Thoracic aorta (tissue), 2 donors: Measurements from ENCODE around the gene CHFR. TPM values are rescaled to one million over a fixed set of nuclear protein-coding genes. Genes with fewer than 3 reads are reported as not detected.
"Not testable (repeated sequence)": the region's sequence is repeated elsewhere in the genome, so short reads cannot be mapped to it uniquely, and the experiment has no call there.

Experiments
- ATAC-seq: fragments of 150-250 bp; one replicate; pipeline ENCODE4 v1.8.0; 2017; ENCODE audit warnings: low read depth; ENCODE audit not compliant: insufficient number of reproducible peaks, low FRiP score
- DNase-seq: peaks from one replicate; pipeline ENCODE4 v3.0.0-alpha.2; 2020; ENCODE audit warnings: low spot score
- H3K27ac ChIP-seq, 2 donors: fragments of 200-600 bp; sonication (generic); 1 replicate in 1 of 2; 2 replicates in 1 of 2; pipeline ENCODE4 v1.5.1; 2016; ENCODE audit warnings: mild to moderate bottlenecking in 2 of 2, moderate library complexity in 2 of 2
- H3K27me3 ChIP-seq: fragments of 200-600 bp; sonication (generic); replicated peaks from 2 replicates; pipeline ENCODE4 v1.6.0; 2016; ENCODE audit warnings: mild to moderate bottlenecking; ENCODE audit not compliant: insufficient read depth
- H3K36me3 ChIP-seq: fragments of 200-600 bp; sonication (generic); one replicate; pipeline ENCODE4 v1.5.1; 2016
- H3K4me1 ChIP-seq, 2 donors: fragments of 200-600 bp; sonication (generic); 1 replicate in 1 of 2; 2 replicates in 1 of 2; pipeline versions ENCODE4 v1.5.1 to v1.6.0; 2016; ENCODE audit warnings: low read depth in 2 of 2, mild to moderate bottlenecking in 1 of 2; ENCODE audit not compliant: control insufficient read depth in 1 of 2
- H3K4me3 ChIP-seq: fragments of 200-600 bp; sonication (generic); 2 replicates; pipeline ENCODE4 v1.5.1; 2016; ENCODE audit warnings: mild to moderate bottlenecking
- H3K9me3 ChIP-seq: fragments of 200-600 bp; sonication (generic); 2 replicates; pipeline ENCODE4 v1.5.1; 2016
- CTCF ChIP-seq: fragments of 200-600 bp; sonication (generic); IDR thresholded peaks from one replicate; pipeline ENCODE4 v1.5.1; 2019; ENCODE audit warnings: antibody characterized with exemption
- total RNA-seq, 2 donors: library from RNA; depleted of rRNA; stranded (reverse); fragments of >200 nt; gene quantifications; one replicate each; pipeline versions ENCODE4 v1.1.0 to v1.2.3, GENCODE V29; 2016

Gene CHFR
- total RNA-seq, 2 donors from 2014 or later: 72.3 to 75.6 TPM

GRCh38 chr12:132866251-132866828 is 21.1 kb downstream of the CHFR start:
- Histone ChIP-seq H3K4me3 (no peak overlapping the region), H3K36me3 (peaks cover 42% of the 10 kb centered on the region), H3K4me1 (no peaks in the 10 kb centered on the region), H3K9me3 (no peaks in the 10 kb centered on the region), H3K27me3 (no peaks in the 10 kb centered on the region), H3K27ac (no peak overlapping the region)
- ATAC-seq (no peak), DNase-seq (no peak)
- no peak for TF ChIP-seq CTCF

- Histone ChIP-seq H3K9me3 (no peaks in the 10 kb centered on the region), H3K27ac (no peak overlapping the region), H3K4me3 (no peak overlapping the region), H3K27me3 (no peaks in the 10 kb centered on the region), H3K36me3 (peaks cover 45% of the 10 kb centered on the region), H3K4me1 (no peaks in the 10 kb centered on the region)
- TF ChIP-seq CTCF: no peak
- ATAC-seq (no peak), DNase-seq (no peak)
These were observed 25.8 kb downstream of the CHFR start for GRCh38 chr12:132861558-132861957.

GRCh38 chr12:132858718-132859266 is 28.6 kb downstream of the CHFR start:
- Histone ChIP-seq H3K36me3 (peaks cover 68% of the 10 kb centered on the region), H3K27me3 (no peaks in the 10 kb centered on the region), H3K4me1 (no peaks in the 10 kb centered on the region), H3K4me3 (no peak overlapping the region), H3K27ac (no peak overlapping the region), H3K9me3 (no peaks in the 10 kb centered on the region)
- ATAC-seq (no peak), DNase-seq (no peak)
- no peak for TF ChIP-seq CTCF

- not testable (repeated sequence) for H3K27ac ChIP-seq, DNase-seq, H3K4me1 ChIP-seq, H3K4me3 ChIP-seq, ATAC-seq, H3K9me3 ChIP-seq, H3K27me3 ChIP-seq
- peaks cover 82% of the 10 kb centered on the region for H3K36me3 ChIP-seq
These were observed 30.4 kb downstream of the CHFR start for GRCh38 chr12:132857019-132857418.

- DNase-seq (no peak), ATAC-seq (no peak)
- H3K4me3 ChIP-seq: no peak overlapping the region
- H3K27me3 ChIP-seq: no peaks in the 10 kb centered on the region
- no peak for TF ChIP-seq CTCF
- no peaks in the 10 kb centered on the region for H3K9me3 ChIP-seq
- H3K27ac ChIP-seq: no peak overlapping the region
- peaks cover 80% of the 10 kb centered on the region for H3K36me3 ChIP-seq
- no peaks in the 10 kb centered on the region for H3K4me1 ChIP-seq
These were observed 30.8 kb downstream of the CHFR start for GRCh38 chr12:132856581-132856980.

GRCh38 chr12:132855211-132855610 is 32.2 kb downstream of the CHFR start:
- peaks cover 78% of the 10 kb centered on the region for H3K36me3 ChIP-seq
- not testable (repeated sequence) for DNase-seq, ATAC-seq, H3K9me3 ChIP-seq, H3K27me3 ChIP-seq, H3K4me1 ChIP-seq, H3K27ac ChIP-seq, H3K4me3 ChIP-seq
